ENCODE measurements around the gene FAM13A. TPM values are rescaled to one million over a fixed set of nuclear protein-coding genes. Genes with fewer than 3 reads are reported as not detected.

The FAM13A gene
- total RNA-seq, 4 donors from 2014 or later, result 17.7 to 80.3 (median 46.2) TPM

GRCh38 chr4:88757776-88758175 lies 299.2 kb downstream of the FAM13A start:
- Histone ChIP-seq H3K4me1 (no peaks in the 10 kb centered on the region), H3K27ac (no peak overlapping the region), H3K9me3 (no peaks in the 10 kb centered on the region), H3K27me3 (no peaks in the 10 kb centered on the region), H3K36me3 (no peaks in the 10 kb centered on the region), H3K4me3 (no peak overlapping the region)
- DNase-seq, result no peak
- intact Hi-C loops (cut with DNase I; ENCODE audit: low total_unique reads), result no loop called here
- TF ChIP-seq CTCF (IDR thresholded peaks at IDR 0.05) (no peak), POLR2A (IDR thresholded peaks at IDR 0.05) (no peak)

GRCh38 chr4:88757067-88757466 lies 299.9 kb downstream of the FAM13A start:
- no peak overlapping the region for H3K4me3 ChIP-seq
- intact Hi-C loops (cut with DNase I; ENCODE audit: low total_unique reads), result no loop called here
- H3K27me3 ChIP-seq, result no peaks in the 10 kb centered on the region
- no peaks in the 10 kb centered on the region for H3K4me1 ChIP-seq
- TF ChIP-seq POLR2A (IDR thresholded peaks at IDR 0.05) (no peak), CTCF (IDR thresholded peaks at IDR 0.05) (no peak)
- no peak for DNase-seq
- H3K27ac ChIP-seq, result no peak overlapping the region
- no peaks in the 10 kb centered on the region for H3K9me3 ChIP-seq
- no peaks in the 10 kb centered on the region for H3K36me3 ChIP-seq

- Histone ChIP-seq H3K27me3 (no peaks in the 10 kb centered on the region), H3K27ac (no peak overlapping the region), H3K4me1 (no peaks in the 10 kb centered on the region), H3K36me3 (no peaks in the 10 kb centered on the region), H3K4me3 (no peak overlapping the region), H3K9me3 (no peaks in the 10 kb centered on the region)
- DNase-seq, result no peak
- TF ChIP-seq POLR2A (IDR thresholded peaks at IDR 0.05), result no peak
- TF ChIP-seq CTCF (IDR thresholded peaks at IDR 0.05), result no peak
- intact Hi-C loops (cut with DNase I; ENCODE audit: low total_unique reads), result no loop called here
Observed at GRCh38 chr4:88756149-88756548, 300.8 kb downstream of the FAM13A start.

- TF ChIP-seq CTCF (IDR thresholded peaks at IDR 0.05), result no peak
- TF ChIP-seq POLR2A (IDR thresholded peaks at IDR 0.05), result no peak
- H3K36me3 ChIP-seq, result no peaks in the 10 kb centered on the region
- H3K27ac ChIP-seq, result no peak overlapping the region
- H3K4me3 ChIP-seq, result no peak overlapping the region
- H3K9me3 ChIP-seq, result no peaks in the 10 kb centered on the region
- H3K4me1 ChIP-seq, result no peaks in the 10 kb centered on the region
- intact Hi-C loops (cut with DNase I; ENCODE audit: low total_unique reads), result no loop called here
- no peak for DNase-seq
- H3K27me3 ChIP-seq, result no peaks in the 10 kb centered on the region
Observed at GRCh38 chr4:88755454-88755853, 301.5 kb downstream of the FAM13A start.

- Histone ChIP-seq H3K4me1 (no peaks in the 10 kb centered on the region), H3K27ac (no peak overlapping the region), H3K27me3 (no peaks in the 10 kb centered on the region), H3K4me3 (no peak overlapping the region), H3K36me3 (no peaks in the 10 kb centered on the region), H3K9me3 (no peaks in the 10 kb centered on the region)
- TF ChIP-seq CTCF (IDR thresholded peaks at IDR 0.05) (no peak), POLR2A (IDR thresholded peaks at IDR 0.05) (no peak)
- intact Hi-C loops (cut with DNase I; ENCODE audit: low total_unique reads), result no loop called here
- no peak for DNase-seq
Observed at GRCh38 chr4:88754796-88755195, 302.2 kb downstream of the FAM13A start.

All from uterus (tissue), 4 donors.